Astrocyte (in vitro differentiated cells and primary cell): ENCODE measurements around the gene ACIN1. TPM values are rescaled to one million over a fixed set of nuclear protein-coding genes. Genes with fewer than 3 reads are reported as not detected.

Experiments
- DNase-seq: peaks from one replicate; pipeline ENCODE4 v3.0.0-alpha.2; 2010; ENCODE audit warnings: low read depth
- FAIRE-seq: peaks from 2 replicates; lab custom pipeline; 2011; peaks lifted over from hg19 to GRCh38; lab: Jason Lieb, UNC
- H2AFZ ChIP-seq: 2 replicates; pipeline ENCODE4 v1.6.0; 2012; ENCODE audit warnings: low read depth, low read length, inconsistent platforms
- H3K27ac ChIP-seq: 2 replicates; pipeline ENCODE4 v1.5.1; 2011; ENCODE audit warnings: low read depth, low read length, inconsistent platforms
- H3K27me3 ChIP-seq: 2 replicates; pipeline ENCODE4 v1.6.0; 2011; ENCODE audit warnings: low read length, inconsistent platforms; ENCODE audit not compliant: insufficient read depth
- H3K36me3 ChIP-seq: 2 replicates; pipeline ENCODE4 v1.5.1; 2011; ENCODE audit warnings: low read length, inconsistent platforms; ENCODE audit not compliant: insufficient read depth
- H3K4me1 ChIP-seq: 2 replicates; pipeline ENCODE4 v1.5.1; 2011; ENCODE audit warnings: low read length, inconsistent platforms; ENCODE audit not compliant: insufficient read depth
- H3K4me2 ChIP-seq: 2 replicates; pipeline ENCODE4 v1.6.0; 2012; ENCODE audit warnings: low read length, inconsistent platforms
- H3K4me3 ChIP-seq: 2 replicates; pipeline ENCODE4 v1.5.1; 2011; ENCODE audit warnings: low read depth, mild to moderate bottlenecking, low read length, inconsistent platforms; ENCODE audit not compliant: insufficient read depth
- H3K79me2 ChIP-seq: 2 replicates; pipeline ENCODE4 v1.6.0; 2012; ENCODE audit warnings: mild to moderate bottlenecking, low read length, inconsistent platforms; ENCODE audit not compliant: insufficient read depth
- H3K9ac ChIP-seq: 2 replicates; pipeline ENCODE4 v1.6.0; 2012; ENCODE audit warnings: mild to moderate bottlenecking, low read length, inconsistent platforms
- H3K9me3 ChIP-seq: 2 replicates; pipeline ENCODE4 v1.5.1; 2012; ENCODE audit warnings: low read depth, mild to moderate bottlenecking, low read length, inconsistent platforms; ENCODE audit not compliant: insufficient read depth
- H4K20me1 ChIP-seq: 2 replicates; pipeline ENCODE4 v1.6.0; 2012; ENCODE audit warnings: low read length, inconsistent platforms; ENCODE audit not compliant: insufficient read depth
- H3K27ac Mint-ChIP-seq: one replicate; pipeline ENCODE4 v1.8.0; 2021; ENCODE audit warnings: mild to moderate bottlenecking, mixed read lengths; ENCODE audit not compliant: unreplicated experiment
- H3K27me3 Mint-ChIP-seq: one replicate; pipeline ENCODE4 v1.8.0; 2021; ENCODE audit warnings: low read depth, mixed read lengths; ENCODE audit not compliant: unreplicated experiment
- H3K36me3 Mint-ChIP-seq: one replicate; pipeline ENCODE4 v1.8.0; 2021; ENCODE audit warnings: low read depth, mixed read lengths; ENCODE audit not compliant: unreplicated experiment
- H3K4me1 Mint-ChIP-seq: one replicate; pipeline ENCODE4 v1.8.0; 2021; ENCODE audit warnings: low read depth, mixed read lengths; ENCODE audit not compliant: unreplicated experiment
- H3K4me3 Mint-ChIP-seq: one replicate; pipeline ENCODE4 v1.8.0; 2021; ENCODE audit warnings: mild to moderate bottlenecking, moderate library complexity, mixed read lengths; ENCODE audit not compliant: unreplicated experiment
- H3K9me3 Mint-ChIP-seq: one replicate; pipeline ENCODE4 v1.8.0; 2021; ENCODE audit warnings: mild to moderate bottlenecking, mixed read lengths; ENCODE audit not compliant: unreplicated experiment
- EZH2 ChIP-seq: IDR thresholded peaks from 2 replicates; pipeline ENCODE4 v1.6.1; 2012; ENCODE audit warnings: mild to moderate bottlenecking, low read length, inconsistent platforms; ENCODE audit not compliant: insufficient read depth
- total RNA-seq: library from RNA; stranded (reverse); gene quantifications from 2 replicates; pipeline ENCODE4 v1.2.1, GENCODE V29; 2021
- TF ChIP-seq, protein P1 (sequence below): IDR thresholded peaks from 2 replicates; pipeline ENCODE4 v1.5.1; 2011; ENCODE audit warnings: low read depth, mild to moderate bottlenecking, inconsistent platforms, low read length, moderate library complexity; ENCODE audit not compliant: insufficient read depth

ACIN1 gene
- total RNA-seq, 1 donor from 2014 or later: 208 TPM

DNA sequence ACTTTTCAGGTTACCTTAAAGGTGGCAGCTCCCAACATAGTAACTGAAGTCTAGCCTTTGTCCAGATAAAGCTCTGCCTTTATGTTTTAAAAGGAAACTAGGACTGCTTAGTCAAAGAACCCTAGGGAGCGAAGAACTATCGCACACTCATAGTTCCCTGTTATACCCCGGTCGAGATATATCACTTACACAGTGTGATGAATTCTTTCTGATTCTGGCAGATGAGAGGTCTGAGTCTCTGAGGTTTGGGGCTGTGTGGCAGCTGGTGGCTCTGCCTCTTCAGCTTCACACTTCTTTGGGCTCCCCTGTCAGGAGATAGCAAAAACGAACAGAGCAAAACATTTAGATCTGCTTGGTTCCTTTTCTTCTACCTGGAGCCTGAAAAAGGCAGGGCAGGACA lies 17.0 kb downstream of the ACIN1 start:
- Histone ChIP-seq H3K79me2 (peaks cover 25% of the 10 kb centered on the region), H3K27ac (peak overlapping the region; percentile 76), H2AFZ (no peak overlapping the region), H3K36me3 (peaks cover 65% of the 10 kb centered on the region), H3K4me3 (no peak overlapping the region), H3K27me3 (no peaks in the 10 kb centered on the region), H3K9me3 (no peaks in the 10 kb centered on the region), H4K20me1 (peaks cover 11% of the 10 kb centered on the region), H3K9ac (peak overlapping the region; percentile 58), H3K4me2 (peak overlapping the region; percentile 67), H3K4me1 (peaks cover 30% of the 10 kb centered on the region)
- FAIRE-seq: no peak
- peaks cover 31% of the 10 kb centered on the region for H3K4me1 Mint-ChIP-seq
- peak overlapping the region; percentile 73 for H3K27ac Mint-ChIP-seq
- no peak for TF ChIP-seq EZH2
- TF ChIP-seq, protein P1, sequence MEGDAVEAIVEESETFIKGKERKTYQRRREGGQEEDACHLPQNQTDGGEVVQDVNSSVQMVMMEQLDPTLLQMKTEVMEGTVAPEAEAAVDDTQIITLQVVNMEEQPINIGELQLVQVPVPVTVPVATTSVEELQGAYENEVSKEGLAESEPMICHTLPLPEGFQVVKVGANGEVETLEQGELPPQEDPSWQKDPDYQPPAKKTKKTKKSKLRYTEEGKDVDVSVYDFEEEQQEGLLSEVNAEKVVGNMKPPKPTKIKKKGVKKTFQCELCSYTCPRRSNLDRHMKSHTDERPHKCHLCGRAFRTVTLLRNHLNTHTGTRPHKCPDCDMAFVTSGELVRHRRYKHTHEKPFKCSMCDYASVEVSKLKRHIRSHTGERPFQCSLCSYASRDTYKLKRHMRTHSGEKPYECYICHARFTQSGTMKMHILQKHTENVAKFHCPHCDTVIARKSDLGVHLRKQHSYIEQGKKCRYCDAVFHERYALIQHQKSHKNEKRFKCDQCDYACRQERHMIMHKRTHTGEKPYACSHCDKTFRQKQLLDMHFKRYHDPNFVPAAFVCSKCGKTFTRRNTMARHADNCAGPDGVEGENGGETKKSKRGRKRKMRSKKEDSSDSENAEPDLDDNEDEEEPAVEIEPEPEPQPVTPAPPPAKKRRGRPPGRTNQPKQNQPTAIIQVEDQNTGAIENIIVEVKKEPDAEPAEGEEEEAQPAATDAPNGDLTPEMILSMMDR: no peak
- DNase-seq: no peak
- no peaks in the 10 kb centered on the region for H3K9me3 Mint-ChIP-seq
- peaks cover 14% of the 10 kb centered on the region for H3K36me3 Mint-ChIP-seq
- peak overlapping the region; percentile 62 for H3K4me3 Mint-ChIP-seq
- no peaks in the 10 kb centered on the region for H3K27me3 Mint-ChIP-seq

GRCh38 chr14:23076785-23077408 lies 18.0 kb downstream of the ACIN1 start:
- H2AFZ ChIP-seq: no peak overlapping the region
- DNase-seq: no peak
- peaks cover 31% of the 10 kb centered on the region for H3K79me2 ChIP-seq
- Mint-ChIP-seq H3K9me3 (no peaks in the 10 kb centered on the region), H3K4me3 (no peak overlapping the region), H3K36me3 (peaks cover 14% of the 10 kb centered on the region), H3K27me3 (no peaks in the 10 kb centered on the region), H3K27ac (no peak overlapping the region), H3K4me1 (peaks cover 37% of the 10 kb centered on the region)
- no peak overlapping the region for H3K4me2 ChIP-seq
- H3K27ac ChIP-seq: no peak overlapping the region
- peaks cover 12% of the 10 kb centered on the region for H4K20me1 ChIP-seq
- H3K4me1 ChIP-seq: peaks cover 38% of the 10 kb centered on the region
- H3K9me3 ChIP-seq: no peaks in the 10 kb centered on the region
- peaks cover 69% of the 10 kb centered on the region for H3K36me3 ChIP-seq
- no peak overlapping the region for H3K4me3 ChIP-seq
- FAIRE-seq: no peak
- TF ChIP-seq, protein P1: peak; percentile 66
- TF ChIP-seq EZH2: no peak
- no peak overlapping the region for H3K9ac ChIP-seq
- H3K27me3 ChIP-seq: no peaks in the 10 kb centered on the region

- FAIRE-seq: no peak
These were observed 20.0 kb downstream of the ACIN1 start for GRCh38 chr14:23074906-23075305.

More at GRCh38 chr14:23074906-23075305, 20.0 kb downstream of the ACIN1 start:
- H2AFZ ChIP-seq: no peak overlapping the region
- H3K27me3 ChIP-seq: no peaks in the 10 kb centered on the region
- no peak overlapping the region for H3K27ac Mint-ChIP-seq
- H3K27me3 Mint-ChIP-seq: no peaks in the 10 kb centered on the region
- no peak overlapping the region for H3K9ac ChIP-seq
- peaks cover 25% of the 10 kb centered on the region for H4K20me1 ChIP-seq
- H3K4me1 Mint-ChIP-seq: peaks cover 38% of the 10 kb centered on the region
- no peak overlapping the region for H3K27ac ChIP-seq
- H3K36me3 ChIP-seq: peaks cover 51% of the 10 kb centered on the region
- no peak overlapping the region for H3K4me2 ChIP-seq
- H3K4me1 ChIP-seq: peaks cover 40% of the 10 kb centered on the region
- H3K4me3 ChIP-seq: no peak overlapping the region
- TF ChIP-seq, protein P1: no peak
- TF ChIP-seq EZH2: no peak
- peaks cover 11% of the 10 kb centered on the region for H3K36me3 Mint-ChIP-seq
- H3K9me3 ChIP-seq: no peaks in the 10 kb centered on the region
- H3K4me3 Mint-ChIP-seq: no peak overlapping the region
- DNase-seq: no peak
- H3K79me2 ChIP-seq: peaks cover 49% of the 10 kb centered on the region
- no peaks in the 10 kb centered on the region for H3K9me3 Mint-ChIP-seq
